Stimulated activated CD4-positive, alpha-beta T cell treated with anti-CD3 and anti-CD28 coated beads, Interleukin-2, amount 100 ng/mL, for 4 hours (primary cell): Measurements from ENCODE around the gene DYNLT2.

ENCODE experiments used
- DNase-seq: peaks from one replicate; pipeline ENCODE4 v3.0.0-alpha.2; 2020; ENCODE audit warnings: low read depth

DYNLT2 gene, protein sequence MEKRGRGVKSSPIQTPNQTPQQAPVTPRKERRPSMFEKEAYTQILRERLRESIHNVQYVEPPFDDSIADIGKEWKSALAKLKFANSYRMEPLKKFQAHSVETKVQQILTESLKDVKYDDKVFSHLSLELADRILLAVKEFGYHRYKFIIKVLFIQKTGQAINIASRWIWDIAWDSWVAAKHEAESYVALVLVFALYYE

DNA sequence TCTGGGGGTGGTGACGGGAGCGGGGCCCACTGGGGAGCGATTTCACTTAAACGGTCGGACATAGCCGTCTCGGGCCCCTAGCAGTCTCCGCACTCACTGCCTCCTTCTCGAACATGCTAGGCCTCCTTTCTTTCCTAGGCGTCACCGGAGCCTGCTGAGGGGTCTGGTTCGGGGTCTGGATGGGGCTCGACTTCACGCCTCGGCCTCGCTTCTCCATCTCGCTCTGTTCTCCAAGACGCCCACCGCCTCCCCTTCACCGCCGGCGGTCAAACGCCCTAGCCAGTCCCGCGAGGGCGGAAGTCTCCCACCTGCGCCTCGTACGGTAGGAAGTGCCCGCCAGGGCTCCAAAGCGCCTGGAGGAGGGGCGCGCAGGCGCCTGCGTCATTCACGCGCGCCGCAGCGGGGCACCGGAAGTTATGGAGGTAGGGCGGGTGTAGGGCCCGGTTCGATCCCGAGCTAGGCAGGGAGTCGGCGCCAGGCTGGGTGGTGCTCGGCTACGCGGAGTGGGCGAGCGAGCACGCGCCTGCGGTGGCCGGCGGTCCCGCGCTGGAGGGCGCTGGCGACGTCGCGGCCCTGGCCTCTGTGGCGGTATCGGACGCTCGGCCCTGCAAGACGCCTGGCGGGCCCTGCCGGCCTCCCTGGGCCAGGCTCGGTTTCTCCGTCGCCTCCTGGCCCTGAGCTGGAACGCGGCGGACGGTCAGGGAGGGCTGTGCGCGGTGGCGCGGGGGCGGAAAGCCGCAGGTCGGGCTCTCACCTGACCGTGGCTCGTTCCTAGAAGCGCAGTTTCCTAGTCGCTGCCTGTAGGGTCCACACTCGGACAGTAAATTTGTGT is at the start of gene DYNLT2, which contains the start of gene ERMARD:
DYNLT2 (minus strand) TSS at position 331 of the 832 bp plus-strand sequence; CDS start at position 217, 114 bp downstream.
ERMARD (plus strand) TSS at position 381 of the 832 bp plus-strand sequence; CDS start at position 417, 36 bp downstream.
- DNase-seq: peak; percentile 92

DNA sequence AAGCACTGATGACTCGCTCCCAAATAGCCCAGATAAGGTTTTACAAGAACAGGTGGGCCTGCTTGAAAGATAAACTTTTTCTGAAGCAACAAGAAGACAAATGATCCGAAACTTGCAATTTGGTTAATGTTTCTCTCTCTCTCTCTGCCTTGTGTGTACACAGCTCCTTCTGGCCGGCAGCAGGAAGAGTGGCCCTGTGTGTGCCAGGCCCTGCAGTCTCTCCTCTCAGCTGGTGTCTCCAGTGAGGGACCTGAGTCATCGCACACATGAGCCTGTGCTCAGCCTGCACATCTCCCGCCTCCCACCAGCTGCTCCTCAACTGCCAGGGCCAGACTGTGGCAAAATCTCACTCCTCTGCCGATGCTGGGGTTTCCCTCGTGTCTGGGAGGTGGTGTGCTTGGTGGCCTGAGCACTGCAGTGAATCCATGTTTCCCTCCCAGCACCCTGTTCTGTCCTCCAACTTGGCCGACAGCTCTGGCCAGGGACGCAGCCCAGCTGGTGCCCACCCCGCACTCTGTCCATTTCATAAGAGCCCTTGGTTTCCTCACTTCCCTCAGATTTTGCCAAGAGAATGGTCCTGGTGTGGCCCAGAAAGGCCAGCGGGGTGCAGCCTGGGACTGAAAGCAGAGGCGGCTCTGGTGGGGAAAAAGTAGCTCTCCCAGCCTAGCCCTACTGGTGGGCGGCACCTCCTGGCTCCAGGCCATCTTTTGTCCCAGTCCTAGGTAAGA is 49.5 kb upstream of the DYNLT2 start:
- no peak for DNase-seq

DNA sequence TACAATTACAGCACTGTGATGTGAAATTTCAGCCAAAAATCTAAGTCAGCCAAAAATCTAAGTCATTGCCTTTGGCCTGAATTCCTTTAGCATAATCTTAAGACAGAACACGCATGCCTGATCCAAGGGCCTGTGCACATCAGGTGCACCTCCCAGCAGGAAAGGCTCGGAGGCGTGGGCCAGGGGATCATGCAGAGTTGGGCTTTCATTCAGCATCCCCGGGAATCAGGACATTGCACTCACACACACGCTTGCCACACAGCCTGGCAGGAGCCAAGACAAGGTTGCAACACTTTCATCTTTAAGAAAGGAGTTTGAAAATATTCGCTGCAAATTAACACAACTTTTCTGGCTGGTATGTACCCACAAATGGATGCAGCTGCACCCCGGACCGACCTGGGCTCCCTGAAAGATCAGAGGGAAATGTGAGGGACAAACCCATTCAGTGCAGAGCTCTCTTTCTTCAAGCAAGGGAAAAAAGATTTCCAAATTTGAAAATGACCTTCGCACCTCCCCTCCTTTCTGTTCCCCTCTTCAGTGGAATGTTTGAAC is 48.8 kb upstream of the DYNLT2 start:
- DNase-seq: no peak

DNA sequence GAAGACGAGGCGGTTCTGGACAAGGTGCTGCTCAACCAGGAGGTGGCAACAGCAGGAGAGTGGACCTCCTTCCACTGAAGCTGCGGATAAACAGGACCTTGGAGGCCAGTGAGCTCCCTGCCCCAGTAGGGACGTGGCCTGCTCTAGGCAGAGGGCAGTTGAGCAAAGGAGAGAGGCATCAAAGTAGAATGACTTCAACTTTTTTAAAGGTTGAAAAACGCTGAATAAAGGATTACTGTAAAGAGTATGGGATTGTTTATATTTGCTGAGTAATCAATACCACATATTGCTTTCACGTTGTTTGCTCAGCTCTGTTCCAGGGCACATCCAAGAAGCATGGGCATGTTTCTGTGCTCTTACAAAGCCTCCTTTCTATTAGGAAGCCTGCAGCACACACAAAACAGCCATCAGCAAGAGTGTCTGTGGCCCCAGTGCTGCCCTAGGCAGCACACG is 48.1 kb upstream of the DYNLT2 start:
- no peak for DNase-seq

DNA sequence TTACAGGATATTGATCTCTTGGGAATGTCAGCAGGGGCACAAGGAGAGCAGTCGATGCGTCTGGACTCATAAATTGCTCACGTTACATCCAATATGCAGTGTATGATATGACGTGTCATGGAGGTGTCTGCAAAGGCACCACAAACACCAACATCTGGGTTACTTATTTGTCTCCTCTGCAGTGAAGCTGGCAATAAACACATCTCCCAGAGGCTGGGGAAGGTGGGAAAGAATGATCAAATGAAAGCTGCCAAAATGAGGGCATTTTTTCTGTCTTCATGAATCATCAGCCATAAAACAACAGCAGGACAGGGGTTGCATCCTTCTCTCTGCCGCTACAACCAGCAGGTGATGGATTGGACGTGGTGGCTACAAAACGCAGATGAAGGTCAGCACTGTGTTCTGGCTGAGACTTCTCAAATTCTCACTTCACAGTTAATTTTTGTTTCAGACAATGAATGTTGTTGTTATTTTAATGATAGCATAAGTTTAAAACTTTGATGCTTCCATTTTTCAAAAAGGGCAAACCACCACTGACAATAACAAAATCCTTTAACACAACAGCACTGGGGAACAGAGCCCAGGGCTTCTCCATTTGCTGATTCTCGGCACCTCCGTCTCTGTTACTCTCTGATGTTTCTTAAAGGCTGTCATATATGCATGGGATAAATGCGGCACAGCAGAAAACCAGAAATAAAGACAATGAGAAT is 47.5 kb upstream of the DYNLT2 start:
- DNase-seq: no peak

DNA sequence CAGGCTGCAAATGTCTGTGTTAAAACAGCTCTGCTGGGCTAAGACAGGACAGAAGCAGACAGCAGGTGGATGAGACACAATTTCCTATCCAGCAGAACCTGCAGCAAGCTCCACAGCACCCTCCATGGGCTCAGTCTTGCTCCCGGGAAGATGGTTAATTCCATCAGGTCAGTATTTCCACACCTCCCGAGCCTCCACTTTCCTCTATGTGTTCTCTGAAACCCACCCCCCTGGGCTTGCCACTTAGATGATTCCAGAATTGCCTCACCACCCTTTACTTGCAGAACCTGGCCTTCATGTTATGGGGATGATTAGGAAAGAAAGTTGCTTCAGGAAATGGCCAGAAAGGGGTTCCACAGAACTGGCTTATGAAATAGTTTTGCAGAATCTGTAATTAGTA is 43.8 kb upstream of the DYNLT2 start:
- DNase-seq: no peak

DNA sequence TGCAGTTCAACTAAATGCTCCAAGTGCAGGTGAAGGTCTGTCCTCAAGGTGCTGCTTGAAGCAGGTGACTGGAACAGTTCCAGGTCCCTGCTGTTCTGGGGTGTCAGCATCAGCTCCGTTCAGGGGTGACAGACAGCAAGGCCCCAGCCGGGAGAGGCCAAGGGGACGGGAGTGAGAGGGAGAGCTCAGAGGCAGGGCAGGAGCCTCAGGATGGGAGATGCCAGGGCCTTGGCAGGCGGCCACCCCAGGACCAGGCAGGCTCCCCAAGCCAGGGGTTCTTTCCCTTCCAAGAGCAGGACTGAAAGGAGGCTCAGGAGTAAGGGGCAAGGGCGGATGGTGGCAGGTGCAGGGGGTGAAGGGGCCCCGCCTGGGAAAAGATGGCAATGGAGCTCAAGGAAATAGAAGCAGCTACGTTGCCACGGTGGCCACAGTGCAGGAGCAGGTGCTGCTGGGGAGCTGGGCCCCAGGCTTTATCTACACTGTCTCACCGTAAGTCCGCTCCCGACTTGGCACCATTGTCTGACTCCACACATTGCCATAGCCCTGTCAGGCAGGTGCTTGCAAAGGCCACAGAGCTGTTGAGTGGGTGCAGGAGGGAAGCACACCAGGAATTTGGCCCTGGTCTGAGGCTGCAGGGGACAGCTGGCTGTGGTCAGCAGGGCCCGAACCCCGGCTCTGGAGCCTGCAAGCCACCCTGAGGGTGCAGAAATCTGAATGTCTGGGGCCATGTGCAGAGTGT is 43.1 kb upstream of the DYNLT2 start:
- DNase-seq: no peak

DNA sequence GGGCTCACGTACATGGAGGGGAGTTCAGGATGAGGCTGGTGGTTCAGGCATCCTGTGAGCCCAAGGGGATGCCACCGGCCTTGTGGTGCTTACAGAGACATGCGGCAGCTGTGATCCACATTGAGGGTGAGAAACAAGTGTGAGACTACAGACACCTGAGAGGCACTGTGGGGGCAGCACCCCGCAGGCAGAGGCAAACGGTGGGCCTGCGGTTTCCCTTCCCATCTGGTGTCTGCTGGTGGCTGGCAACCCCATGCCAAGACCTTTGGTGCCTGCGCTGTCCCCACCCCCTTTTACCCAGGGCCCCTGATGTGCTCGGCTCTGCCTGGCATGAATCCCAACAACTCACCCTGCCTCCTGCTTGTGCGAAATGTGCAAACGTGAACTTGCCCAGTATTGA is 42.0 kb upstream of the DYNLT2 start:
- DNase-seq: no peak

DNA sequence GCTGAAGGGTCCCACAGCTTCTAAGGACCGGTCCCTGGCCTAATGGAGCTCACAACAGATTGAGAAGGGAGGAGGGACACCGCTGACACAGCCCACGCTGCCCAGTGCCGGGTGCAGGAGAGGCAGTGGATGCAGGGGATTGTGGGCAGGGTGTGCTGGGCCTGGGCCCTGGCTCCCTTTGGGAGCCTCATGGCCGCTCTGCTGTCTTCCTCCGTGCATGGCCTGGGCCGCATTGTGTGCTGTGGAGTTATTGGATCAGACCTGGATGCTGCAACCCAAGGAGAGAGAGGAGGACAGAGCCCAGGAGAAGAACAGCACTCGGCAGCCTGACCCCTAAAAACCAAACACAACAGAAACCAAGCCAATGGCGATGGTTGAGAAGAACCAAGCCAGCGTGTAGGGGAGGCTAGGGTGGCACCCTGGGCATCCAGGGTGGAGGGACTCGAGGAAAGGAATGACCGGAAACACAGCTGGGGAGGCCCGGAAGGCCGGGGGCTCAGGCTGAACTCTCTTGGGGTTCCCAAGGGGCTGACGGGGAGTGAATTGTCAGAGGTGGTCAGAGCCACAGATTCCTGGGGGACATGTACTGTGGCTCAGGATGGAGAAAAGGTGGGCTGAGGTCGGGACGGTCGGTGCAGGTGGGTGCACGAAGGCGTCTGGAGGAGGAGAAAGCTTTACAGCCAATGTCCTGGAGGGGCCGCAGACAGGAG is 41.1 kb upstream of the DYNLT2 start:
- DNase-seq: no peak

DNA sequence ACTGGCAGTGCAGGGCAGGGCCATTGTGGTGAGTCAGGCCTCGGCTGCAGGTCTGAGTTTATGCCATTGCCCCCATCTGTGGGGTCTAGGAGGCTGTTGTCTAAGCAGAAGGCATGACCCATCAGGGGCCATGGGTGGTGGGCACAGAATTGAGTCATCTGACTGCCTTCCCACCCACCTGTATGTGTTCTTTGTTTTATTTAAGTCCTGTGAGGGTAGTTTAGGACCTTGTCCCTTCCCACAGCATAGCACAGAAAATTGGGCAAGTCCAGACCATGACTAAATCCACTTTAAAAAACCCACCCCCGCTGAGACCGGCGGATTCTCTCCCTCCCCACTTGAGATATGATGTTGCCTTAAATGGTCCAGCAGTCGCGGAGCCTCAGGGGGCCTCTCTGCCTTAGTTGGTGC is 40.4 kb upstream of the DYNLT2 start:
- no peak for DNase-seq

DNA sequence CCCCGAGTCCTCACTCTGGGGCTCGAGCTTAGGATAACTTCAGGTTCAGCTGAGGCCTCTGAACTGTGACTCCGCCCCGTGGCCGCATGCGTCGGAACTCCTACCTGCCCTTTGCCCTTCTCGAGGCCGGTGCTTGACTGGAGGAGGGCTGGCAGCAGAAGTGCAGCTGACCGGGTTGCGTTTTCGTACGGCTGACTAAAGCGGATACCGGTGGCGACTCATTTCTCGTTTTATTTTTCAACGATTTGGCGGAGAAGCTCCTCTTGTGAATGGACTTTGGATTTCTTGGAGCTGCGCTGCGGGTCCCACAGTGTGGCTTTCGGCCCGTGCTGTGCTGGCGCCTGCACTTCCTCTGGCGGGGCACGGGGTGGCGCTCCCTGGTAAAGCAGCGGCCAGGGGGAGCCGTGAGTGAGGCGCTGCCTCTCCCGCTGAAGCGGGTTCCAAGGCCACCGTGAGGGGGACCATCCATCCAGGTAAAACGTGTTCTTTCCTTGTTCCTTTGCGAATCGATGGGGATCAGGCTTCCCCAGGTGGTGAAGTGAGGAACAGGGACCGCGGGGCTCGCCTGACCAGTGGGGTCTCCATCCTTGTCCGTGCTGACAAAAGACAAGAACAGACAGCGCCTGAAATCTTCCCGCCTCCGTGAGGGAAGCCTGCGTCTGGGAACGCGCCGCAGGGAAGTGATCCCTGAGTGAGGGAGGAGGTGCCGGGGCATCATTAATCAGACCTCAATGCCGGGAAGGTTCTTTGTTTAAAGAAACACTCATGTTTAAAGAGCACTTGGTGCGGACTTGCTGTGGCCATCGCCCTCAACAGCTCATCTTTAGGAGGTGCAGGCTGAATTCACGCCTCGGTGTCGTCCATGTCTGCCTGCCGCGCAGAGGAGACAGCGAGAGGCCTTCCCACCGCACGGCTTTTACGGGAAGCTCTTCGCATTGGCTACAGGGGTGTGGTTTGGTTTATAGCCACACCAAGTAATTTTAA is 38.9 kb upstream of the DYNLT2 start:
- DNase-seq: peak; percentile 52

DNA sequence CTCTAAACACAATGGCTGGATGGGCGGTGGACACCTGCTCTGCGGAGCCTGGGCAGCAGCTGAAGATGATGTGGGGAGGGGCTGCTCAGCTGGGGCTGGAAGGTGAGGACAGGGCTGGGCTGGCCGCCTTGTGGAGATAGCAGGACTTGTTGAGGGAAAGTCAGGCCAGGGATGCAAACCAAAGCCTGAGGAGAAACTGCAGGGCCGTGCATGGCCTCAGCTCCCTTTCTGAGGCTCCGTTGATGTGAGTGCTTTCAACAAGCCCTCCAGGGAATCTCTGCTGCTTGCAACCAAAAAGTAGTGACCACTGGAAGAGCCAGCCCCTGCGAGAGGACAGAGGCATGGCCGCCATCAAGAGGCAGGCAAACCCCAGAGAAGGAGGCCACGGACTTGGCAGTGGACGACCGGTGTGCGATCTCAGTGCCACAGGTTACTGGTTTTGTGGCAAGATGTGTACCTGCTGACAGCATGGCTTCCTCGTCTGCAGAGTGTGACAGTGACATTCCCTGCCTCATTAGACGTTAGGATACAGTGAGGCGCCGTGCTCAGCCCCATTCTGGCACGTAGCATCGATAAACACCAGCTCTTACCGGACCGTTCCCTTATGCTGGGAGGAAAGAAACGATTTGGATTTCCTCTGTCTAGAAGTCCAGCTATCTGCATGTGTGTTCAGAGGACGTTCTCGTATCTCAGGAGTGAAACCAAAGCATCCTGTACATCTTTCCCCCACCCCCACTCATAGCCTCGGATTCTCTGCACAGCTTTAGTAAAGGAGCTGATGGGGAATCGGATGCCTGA is 38.0 kb upstream of the DYNLT2 start:
- DNase-seq: no peak

DNA sequence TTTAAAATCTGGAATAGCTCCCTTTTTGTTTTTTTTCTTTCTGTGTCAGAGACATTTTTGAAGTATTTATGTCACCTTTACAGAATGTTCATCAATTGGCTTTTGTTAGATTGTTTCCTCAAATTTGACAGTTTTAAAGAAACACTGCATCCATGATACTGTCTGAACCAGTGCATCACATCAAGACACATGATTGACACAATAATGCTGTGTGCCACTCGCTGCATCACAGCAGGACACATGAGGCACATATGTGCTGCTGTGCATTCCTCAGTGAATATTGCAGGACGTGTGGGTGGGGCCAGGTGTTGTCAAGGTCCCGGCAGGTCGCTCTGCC is 37.4 kb upstream of the DYNLT2 start:
- DNase-seq: no peak

DNA sequence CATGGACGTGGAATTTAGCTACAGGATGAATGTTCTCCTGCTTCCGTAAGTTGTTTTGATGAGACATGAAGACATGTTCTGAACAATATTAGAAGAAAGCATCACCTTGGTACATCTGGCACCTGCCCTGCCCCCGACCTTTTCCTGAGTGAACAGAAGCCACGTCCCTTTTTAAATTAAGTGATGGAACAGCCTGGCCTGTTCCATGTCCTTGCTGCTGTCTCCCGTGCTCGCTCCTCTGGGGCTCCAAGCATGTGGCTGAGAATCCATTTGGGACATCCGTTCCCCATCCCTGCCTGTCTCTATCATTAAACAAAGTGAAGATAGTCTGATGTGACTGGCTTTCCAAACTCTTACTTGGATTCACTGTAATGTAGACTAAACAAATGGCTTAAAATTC is 36.4 kb upstream of the DYNLT2 start:
- DNase-seq: no peak

DNA sequence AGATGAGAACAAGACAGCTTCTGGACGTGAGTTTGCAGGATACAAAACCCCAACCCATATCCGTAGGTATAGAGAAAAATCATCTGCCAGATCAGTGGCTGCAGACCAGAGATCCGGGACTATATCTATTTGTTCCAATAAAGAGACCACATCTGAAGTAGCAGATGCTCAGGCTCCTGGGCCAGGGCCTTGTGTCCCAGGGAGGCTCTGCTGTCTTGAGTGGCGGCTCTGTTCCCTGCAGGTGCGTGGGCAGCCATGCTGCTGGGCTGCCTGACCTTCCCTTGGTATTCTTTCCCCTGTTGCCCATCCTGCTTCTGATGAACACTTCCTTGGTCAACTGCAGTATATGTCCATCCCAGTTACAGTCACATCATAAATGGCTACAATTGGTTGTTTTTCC is 35.0 kb upstream of the DYNLT2 start:
- no peak for DNase-seq

DNA sequence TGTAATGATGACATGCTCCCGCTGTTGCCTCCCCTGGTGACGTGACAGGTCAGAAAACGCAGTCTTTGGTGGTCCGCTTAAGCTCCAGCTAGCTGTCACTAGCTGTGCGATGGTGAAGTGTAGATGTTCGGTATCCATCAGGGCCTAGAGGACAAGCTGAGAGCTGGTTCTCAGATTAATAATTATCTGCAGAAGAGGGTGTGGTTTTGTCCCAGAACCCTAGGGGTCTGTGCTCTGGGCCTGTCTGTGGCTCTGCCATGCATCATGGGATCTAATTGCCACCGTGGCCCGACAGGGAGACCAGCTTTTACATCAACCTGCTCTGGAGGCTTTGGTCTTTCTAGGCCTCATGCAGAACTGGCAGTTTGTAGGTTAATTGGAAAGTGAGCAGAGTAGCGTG is 34.2 kb upstream of the DYNLT2 start:
- DNase-seq: no peak

DNA sequence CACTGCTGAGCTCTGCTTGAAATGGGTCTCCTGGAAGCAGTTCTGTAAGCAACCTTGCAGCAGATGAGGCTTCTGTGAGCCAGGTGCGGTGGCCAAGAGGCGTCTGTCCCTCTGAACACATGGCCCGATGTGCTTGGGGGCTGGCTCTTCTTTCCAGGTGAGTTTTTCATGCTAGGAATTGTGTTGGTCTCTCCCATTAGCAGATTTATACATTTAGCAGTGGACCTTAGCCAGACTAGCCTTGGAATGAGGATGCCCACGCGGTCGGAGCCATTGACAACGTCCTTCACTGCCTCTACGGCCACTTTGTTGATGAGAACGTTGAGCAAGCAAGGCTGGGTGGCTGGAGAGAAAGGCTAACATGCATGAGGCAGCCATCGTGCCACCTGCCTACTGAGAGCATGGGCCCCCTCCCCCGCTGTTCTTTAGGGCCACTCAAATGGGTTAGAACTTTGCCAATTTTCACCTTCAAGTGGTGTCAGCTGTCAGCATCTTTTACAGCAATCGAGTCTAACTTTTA is 33.5 kb upstream of the DYNLT2 start:
- no peak for DNase-seq
